ENCODE data around the gene TTC31.
A peak's percentile ranks its signal among the peaks of the same experiment; 100 is the strongest.

Gene TTC31

DNA sequence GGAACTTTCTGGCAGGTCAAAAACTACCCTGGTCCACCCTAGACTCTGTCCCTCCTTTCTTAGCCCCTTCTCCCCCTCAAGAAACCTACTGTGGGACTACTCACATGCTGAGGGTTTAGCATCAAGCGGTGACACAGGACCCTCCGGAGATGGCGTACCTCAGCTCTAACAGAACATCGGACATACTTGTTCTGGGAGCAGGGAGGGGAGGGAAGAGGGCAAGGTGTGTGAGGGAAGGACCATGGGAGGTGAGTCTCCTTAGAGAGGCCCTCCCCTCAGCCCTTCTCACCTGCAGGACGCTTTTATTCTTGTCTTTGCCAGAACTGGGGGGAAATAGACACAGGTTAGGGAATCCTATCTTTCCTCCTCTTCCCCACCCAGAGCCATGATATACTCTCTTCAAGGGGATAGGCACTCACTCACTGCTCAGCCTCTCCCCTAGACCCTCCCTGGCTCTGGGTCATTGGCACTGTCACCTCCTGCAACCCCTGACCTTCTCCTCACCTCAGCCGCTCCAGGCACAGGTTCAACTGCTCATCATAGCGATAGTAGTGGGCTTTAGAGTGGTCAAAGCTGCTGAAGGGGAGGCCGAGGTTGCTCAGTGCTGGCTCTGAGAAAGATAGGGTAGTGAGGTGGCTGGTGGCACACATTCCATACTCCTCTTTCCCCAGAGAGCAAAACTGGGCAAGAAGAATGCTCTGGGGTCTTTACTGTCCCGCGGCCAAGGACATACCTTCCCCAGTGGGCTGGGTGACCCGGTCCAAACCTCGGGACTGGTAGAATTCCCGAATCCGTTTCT lies 22.8 kb downstream of the TTC31 start:
- DNase-seq, result no peak

DNA sequence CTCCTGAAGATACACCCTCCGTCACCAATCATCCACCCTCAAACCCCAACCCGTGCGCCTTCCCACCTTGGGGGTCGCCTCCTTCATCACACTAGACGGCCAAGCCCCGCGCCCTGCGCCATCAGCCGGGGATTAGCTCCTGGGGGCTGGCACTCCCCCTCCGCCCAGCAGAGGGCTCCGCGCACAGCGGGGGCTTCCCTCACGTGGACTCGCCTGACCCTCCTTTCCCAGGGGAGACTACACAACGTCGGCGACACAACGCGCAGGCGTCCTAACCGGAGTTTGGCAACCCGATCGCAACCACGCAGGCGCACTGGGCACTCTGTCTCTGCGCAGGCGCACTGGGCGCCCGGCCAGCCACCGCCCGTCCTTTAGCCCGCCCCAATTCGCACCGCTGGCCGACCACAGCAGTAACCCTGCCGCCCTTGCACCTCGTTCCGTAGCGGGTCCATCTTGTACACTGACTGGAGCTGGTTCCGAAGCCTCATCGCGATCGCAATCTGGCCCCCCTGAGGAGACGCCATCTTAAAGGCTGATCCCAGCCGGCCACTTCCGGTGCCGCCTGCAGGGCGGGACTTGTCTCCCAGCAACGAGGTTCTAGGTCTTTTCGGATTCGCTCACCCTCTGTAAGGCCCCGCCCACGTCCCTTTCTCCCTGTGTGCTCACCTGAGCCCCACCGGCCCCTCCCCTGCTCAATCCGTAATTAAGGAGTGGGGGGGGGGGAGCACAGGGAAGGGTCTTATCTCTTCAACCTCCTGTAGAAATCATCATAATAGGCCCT lies 24.5 kb downstream of the TTC31 start, which contains the start of gene PCGF1:
Gene PCGF1, minus strand, starts transcription at position 551 of the 781 bp plus-strand sequence. Its CDS starts 27 bp downstream, at position 524.
- DNase-seq, result peak; percentile 99

DNA sequence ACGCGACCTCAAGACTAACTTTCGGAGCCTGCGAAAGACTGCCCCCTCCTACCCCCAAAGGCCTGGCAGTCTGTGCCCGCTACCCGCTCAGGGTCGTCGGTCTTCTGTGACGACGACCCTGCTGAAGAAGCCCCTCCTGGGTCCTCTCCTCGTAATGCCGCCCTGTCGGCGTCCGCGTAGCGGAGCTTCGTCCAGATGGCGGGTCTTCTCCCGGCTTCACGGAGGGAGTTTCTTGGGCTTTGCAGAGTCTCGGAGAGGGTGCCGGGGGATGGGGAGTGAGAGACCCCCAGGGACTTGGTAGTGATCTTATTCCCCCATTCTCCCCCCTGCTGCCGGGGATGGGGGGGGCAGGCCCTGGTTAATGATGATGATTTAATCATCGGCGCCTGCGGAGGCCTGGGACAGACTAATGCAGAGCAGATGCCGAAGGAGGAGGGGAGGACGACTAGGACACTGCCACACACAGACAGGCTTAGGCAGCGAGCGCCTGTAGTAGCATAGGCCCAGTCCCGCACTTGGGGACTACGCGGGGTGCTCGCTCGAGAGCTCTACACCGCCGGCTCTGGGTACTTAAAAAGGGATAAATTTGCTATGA lies 25.1 kb downstream of the TTC31 start:
- no peak for DNase-seq

DNA sequence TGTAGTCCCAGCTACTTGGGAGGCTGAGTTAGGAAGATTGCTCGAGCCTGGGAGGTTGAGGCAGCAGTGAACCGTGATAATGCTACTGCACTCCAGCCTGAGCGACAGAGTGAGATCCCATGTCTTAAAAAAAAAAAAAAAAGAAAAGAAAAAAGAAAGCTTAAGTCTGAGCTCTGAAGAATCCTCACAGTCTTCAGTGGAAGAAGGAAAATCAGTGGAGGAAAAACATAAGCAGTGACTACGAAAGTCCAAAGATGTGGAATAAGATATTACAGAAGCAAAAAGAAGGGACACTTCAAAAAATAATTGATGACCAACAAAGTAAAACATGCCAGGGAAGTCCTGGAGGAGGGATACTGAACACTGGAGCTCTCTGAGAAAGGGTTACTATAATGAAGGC lies 27.4 kb downstream of the TTC31 start:
- DNase-seq, result no peak

DNA sequence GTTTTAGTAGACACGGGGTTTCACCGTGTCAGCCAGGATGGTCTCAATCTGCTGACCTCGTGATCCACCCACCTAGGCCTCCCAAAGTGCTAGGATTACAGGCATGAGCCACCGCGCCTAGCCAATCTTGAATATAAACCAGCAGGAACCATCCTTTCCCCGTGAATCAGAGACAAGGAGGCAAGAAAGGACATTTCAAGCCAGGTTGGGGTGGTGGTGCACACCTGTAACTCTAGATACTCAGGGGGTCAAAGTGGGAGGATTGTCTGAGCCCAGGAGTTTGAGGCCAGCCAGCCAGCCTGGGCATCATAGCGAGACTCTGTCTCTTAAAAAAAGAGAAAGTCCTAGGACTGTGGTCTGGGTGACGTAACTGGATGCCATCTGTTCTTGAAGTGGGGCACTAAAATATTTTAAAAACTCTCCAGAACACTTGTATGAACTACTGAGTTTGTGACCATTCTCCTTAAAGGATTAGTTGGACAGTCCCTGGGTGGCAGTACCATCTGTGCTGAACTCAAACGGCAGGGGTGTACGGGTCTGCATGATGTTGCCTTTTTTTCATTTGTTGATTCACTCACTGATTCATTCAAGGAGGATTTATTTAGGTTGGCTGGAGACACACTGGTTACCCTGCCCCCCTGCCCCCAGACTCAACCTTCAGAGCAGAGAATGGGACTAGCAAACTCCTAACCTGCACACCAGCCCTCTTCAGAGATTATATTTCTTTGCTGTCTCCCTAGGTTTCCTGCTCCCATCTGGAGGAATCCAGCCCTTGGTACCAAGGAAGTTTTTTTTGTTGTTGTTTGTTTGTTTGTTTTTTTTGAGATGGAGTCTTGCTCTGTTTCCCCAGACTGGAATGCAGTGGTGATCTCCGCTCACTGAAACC lies 28.5 kb downstream of the TTC31 start:
- no peak for DNase-seq

DNA sequence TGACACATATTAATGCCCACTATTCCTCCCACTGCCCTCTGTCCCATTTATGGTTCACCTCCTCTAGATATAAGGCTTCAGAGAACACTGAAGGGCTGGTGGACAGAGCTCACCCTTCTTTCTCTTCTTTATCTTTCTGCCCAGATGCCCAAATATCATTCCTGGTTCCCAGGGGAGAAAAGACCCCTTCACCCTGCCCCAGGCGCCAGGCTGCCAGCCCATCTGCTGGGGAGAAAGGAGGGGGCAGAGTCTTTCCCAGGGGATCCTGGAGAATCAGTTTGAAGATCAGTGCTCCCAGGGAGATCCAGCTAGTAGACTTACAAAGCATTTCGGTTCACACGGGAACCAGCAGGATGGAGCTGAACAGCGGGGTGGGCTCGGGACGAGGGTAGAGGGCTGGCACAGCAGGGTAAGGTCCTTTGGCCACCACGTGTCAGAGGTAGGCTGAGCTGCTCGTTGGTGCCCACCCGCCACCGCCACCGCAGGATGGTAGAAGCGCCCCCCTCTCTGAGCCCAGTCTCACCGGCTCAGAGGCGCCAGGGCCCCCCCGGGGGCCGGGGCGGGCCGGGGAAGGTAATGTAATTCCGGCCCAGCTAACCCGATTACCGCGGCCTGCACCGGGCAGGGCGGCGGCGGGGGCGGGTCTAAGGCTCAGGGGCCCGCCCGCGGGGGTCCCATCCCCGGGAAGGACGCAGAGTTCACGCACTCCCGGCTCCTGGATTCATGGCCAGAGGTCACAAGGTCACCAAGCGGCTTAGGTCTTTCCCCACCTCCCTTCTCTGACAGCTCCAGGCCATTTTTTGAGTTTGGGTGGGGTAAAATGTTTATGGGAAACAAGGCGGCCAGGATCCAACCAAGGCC lies 30.1 kb downstream of the TTC31 start:
- DNase-seq, result no peak

DNA sequence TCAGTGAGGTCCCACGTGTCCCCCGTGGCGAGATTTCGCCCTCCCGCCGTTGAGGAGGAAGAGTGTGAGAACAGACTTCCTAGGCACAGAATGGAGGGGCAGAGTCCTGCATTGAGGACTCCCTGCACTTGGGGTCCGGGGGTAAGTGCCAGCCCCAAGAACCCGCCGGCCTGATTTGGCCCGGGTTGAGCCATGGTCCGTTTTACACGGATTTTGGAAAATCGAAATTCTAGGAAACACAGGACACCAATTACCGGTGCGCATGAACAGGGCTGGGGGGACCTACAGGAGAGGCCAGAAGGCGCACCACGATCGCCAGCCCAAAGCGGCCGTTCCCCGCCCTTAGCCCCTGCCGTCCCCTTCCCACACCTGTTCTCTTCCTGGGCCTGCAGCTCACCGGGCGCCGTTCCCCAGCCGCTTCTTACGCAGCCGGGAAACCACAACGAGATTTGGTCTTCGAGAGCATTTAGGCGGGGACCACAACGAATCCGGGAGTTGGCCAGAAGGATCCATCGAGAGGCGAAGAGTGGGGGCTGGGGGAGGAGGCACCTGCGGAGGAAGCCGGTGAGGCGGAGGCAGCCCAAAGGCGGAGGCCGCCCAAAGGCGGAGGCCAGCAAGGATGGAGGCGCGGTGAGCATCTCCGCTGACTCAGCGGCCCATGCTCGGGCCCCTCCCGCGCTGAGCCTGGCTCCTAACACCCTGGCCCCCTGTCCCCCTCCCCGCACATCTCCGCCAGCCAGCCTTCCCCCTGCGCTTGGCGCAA lies 30.9 kb downstream of the TTC31 start:
- peak; percentile 49 for DNase-seq

DNA sequence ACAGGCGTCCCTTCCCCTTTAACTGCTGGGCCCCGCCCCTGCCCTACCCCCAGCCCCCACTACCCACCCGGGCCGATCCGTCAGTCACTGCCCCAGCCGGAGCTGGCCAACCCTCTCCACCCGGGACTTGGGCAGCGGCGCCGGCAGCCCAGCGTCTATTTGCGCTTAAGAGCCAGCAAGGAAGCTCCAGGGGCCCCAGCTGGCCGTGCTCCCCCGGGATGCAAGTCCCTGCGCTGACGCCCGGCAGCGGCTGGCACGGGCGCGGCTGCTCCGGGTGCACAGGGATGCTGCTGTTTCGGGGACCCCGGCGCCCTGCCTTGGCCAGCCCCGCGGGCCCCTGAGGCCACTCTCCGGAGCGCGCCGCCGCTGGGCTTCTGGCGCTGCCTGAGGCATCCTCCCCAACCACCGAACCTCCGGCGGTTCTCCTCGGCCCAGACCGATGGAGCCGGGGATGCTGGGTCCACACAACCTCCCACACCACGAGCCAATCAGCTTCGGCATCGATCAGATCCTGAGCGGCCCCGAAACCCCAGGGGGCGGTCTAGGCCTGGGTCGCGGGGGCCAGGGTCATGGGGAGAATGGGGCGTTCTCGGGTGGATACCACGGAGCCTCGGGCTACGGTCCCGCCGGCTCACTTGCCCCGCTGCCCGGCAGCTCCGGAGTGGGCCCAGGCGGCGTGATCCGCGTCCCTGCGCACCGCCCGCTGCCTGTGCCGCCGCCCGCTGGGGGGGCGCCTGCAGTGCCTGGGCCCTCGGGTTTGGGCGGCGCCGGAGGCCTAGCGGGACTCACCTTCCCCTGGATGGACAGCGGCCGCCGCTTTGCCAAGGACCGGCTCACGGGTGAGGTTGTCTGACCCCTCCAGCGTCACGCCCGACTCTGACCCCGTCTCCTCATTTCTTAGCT lies 31.7 kb downstream of the TTC31 start, which contains the start of gene TLX2:
Gene TLX2, plus strand, starts transcription at position 83 of the 903 bp plus-strand sequence. Its CDS starts 357 bp downstream, at position 440.
- DNase-seq, result peak; percentile 45

DNA sequence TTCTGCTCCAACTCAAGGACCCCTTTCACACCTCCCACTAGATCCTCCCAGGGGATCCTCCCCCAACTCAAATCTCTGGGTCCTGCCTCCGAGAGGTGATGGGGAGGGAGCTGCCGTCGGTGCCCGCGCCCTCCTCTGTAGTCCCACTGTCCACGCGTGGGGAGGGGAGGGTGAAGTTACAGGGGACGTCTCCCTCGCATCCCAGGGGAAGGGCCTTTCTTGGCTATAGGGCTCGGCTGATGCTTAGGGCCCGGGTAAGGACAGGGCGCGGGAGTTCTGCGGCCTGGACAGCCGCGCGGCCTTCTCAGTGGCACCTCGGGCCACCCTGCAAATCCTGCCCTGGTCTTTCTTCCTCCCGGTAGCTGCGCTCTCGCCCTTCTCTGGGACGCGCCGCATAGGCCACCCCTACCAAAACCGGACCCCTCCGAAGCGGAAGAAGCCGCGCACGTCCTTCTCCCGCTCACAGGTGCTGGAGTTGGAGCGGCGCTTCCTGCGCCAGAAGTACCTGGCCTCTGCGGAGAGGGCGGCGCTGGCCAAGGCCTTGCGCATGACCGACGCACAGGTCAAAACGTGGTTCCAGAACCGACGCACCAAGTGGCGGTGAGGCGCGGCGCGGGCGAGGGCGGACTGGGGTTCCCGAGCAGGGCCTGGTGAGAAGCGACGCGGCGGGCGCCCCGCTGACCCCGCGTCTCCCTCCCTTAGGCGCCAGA lies 32.5 kb downstream of the TTC31 start:
- DNase-seq, result no peak

DNA sequence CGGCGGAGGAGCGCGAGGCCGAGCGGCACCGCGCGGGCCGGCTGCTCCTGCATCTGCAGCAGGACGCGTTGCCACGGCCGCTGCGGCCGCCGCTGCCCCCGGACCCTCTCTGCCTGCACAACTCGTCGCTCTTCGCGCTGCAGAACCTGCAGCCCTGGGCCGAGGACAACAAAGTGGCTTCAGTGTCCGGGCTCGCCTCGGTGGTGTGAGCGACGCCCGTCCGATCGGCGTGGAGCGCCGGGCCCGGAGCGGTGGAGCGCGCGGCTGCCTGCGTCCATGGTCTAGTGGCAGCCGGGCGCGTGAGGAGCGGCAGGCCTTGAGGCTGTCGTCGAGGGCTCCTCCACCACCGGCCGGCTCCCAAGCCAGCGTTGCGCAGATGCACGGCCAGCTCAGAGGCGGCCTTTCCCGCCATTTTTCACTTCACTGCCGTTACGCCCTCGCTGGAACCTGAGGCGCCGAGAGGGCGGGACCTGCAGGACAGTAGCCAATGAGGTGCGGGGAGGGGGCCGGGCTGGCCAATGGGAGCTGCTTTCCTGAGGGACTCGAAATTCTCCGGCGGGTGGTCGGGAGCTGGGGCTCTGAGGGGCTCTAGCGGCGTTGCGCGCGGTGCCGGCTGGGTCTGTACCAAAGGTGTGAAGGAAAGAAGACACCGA lies 33.2 kb downstream of the TTC31 start:
- peak; percentile 81 for DNase-seq

DNA sequence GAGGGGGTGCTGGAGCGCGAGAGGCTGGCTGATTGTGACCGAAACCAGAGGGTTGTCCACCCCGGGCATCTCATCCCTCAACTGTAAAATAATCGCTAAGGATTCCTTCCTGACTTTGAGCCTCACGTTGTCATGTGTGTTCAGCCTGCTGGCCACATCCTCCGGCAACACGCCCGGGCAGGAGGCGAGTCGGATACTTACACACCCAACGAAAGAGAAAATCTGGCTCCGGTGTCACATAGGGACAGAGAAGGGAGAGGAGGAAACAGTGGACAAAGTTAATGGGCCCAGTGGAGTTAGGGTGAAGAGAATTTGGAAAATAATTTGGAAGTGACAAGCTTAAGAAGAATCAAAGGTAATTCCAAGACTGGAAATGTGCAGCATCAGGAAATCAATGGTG lies 33.8 kb downstream of the TTC31 start:
- no peak for DNase-seq

DNA sequence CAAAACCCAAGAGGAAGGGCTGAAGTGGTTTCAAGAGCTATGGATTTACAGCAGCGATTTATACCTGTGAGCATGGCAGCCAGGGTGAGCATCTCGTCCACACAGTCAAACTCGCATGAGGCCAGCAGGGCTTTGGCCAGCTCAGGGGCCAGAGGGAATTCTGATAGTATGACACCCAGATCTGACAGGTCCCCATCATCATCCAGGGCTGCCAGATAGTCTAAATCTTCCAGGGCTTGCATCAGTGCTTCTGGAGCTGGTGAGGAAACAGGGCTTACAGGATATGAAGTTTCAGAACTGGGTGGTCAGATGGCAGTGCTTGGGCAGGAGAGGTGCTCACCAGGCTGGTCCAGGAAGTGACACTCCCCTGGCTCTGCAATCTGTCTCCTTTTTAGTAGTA lies 39.6 kb downstream of the TTC31 start:
- DNase-seq, result no peak

DNA sequence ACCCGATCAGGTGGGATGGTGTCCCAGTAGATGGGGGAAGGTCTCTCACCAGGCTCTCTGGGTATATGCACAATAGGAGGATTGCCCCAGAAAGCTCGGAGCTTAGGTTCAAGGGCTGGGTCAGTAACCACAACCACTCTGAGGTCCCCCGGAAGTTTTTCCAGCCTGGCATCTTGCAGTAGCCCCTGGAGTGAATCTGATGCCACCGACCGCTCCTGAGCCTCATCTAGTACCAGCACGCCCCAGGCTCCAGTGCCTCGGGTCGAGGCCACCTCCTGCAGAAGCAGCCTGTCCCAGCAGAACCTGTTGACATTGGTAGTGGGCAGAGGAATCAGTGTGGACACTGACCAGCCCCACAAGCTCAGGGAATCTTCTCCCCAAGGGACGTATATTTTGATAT lies 41.1 kb downstream of the TTC31 start:
- no peak for DNase-seq

DNA sequence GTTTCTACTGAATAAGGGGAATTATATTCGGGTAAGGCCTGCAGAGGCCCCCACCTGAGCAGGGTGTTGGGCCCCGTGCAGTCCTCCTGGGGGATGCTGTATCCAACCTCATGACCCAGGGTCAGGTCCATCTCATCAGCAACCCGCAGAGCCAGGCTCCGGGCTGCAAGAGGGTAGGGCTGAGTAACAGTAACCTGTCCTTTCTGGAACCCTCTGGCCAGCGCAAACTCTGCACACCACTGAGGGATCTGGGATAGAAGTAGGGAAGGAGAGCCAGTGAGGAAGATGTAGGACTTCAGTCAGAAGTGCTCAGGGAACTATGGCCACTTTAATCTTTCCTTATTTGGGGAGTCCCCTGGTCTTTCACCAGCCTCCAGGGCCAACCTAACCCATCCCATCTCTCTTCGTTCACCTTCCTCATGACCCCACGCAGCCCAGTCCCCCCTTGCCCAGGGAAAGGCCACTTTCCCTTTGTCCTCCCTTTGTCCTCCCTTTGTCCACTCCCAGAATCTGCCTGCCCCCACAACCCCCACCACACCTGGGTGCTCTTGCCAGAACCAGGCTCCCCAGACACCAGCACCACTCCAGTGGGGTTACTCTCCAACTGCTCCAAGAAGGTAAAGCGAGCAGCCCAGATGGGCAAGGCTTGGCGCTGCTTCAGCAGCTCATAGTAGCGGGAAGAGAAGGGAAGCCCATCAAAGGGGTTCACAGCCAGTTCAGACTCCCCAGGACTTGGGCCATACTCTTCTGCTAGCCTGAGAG lies 42.3 kb downstream of the TTC31 start:
- DNase-seq, result no peak

DNA sequence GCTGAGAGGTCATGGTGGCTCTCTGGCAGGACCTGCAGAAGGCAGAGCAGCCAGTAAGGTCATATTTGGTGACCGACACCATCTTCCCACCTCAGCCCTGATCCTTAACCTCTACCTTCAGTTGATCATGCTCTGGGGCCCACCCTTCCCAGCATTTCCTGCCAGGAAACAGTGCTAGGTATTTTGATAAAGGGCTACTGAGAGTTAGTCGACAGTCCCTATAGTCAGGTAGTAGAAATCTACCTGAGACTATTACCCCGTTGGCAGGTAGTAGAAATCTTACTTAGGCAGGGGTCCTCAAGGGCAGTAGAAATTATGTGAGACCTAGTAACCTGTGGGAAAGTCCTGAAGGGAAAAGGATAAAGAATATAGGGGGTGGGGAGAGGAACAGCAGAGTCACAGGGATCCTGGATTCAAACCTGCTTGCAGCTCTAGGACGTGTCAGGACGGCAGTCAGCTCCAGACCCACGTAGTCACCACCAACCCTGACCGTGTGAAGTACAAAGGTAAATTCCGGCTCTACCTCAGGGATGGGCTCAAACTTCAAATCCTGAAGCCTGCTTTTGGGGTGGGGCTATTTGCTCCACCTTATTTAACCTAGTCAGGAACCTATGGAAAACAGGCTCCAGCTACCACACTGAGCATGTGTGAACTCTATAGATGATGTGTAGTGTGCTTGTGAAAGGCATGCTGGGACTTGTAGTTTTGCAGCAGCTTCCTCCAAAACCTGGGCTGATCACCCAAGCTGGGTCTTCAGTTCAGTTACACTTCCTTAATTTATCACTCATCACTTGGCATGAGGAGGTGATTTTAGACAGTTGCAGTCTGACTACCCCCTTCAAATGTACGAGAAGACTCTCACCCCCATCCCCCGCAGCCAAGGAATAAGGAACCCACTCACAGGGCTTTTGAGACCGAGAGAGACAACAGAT lies 43.1 kb downstream of the TTC31 start, which contains the start of gene DQX1:
Gene DQX1, minus strand, starts transcription at position 515 of the 932 bp plus-strand sequence. Its CDS starts 502 bp downstream, at position 13.
- DNase-seq, result no peak

DNA sequence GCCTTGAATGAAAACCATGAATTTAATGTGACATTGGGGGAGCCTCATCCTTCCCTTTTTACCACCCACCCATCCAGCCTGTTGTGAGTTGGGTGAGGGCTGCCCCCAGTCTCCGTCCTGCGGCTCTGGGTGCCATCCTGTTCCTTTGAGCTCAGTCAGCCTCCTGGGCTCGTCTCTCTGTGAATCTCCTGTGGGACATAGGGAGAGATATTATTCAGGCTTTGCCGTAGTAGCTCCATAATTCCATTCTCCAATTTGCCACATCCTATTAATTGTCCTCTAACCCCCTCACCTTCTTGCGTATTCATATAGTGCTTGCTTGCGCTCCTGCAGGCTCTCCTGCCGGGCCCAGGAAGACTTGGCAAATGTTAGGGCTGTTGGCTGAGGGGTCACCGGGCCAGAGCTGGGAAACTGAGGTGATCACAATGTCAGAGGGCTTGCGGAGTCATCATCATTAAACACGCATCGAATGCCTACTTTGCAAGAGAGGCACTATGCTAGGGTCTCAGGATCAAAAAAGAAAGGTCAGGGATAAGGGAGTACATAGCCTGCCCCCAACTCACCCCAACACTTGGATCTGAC lies 43.9 kb downstream of the TTC31 start:
- DNase-seq, result no peak
